Ishikawa (cell line): Measurements from ENCODE around the gene STX19.

Experiments
- CEBPB ChIP-seq: IDR thresholded peaks from 2 replicates; pipeline ENCODE4 v1.6.1; 2012
- CREB1 ChIP-seq: IDR thresholded peaks from 2 replicates; pipeline ENCODE4 v1.6.1; 2012; ENCODE audit warnings: low read depth
- EGR1 ChIP-seq: IDR thresholded peaks from 2 replicates; pipeline ENCODE4 v1.6.1; 2012
- EP300 ChIP-seq: IDR thresholded peaks from 2 replicates; pipeline ENCODE4 v1.6.1; 2012; ENCODE audit warnings: borderline replicate concordance
- FOXM1 ChIP-seq: IDR thresholded peaks from 2 replicates; pipeline ENCODE4 v1.6.1; 2012; ENCODE audit warnings: low read depth, borderline replicate concordance
- NFIC ChIP-seq: IDR thresholded peaks from 2 replicates; pipeline ENCODE4 v1.6.1; 2012
- RAD21 ChIP-seq: IDR thresholded peaks from 2 replicates; pipeline ENCODE4 v1.6.1; 2012; ENCODE audit warnings: low read depth
- TAF1 ChIP-seq: IDR thresholded peaks from 2 replicates; pipeline ENCODE4 v1.6.1; 2012; ENCODE audit warnings: low read depth, mild to moderate bottlenecking
- TCF12 ChIP-seq: IDR thresholded peaks from 2 replicates; pipeline ENCODE4 v1.6.1; 2012; ENCODE audit warnings: low read depth
- TEAD4 ChIP-seq: IDR thresholded peaks from 2 replicates; pipeline ENCODE4 v1.6.1; 2012
- YY1 ChIP-seq: IDR thresholded peaks from 2 replicates; pipeline ENCODE4 v1.6.1; 2012; ENCODE audit warnings: low read depth
- ZBTB7A ChIP-seq: IDR thresholded peaks from 2 replicates; pipeline ENCODE4 v1.6.1; 2012; ENCODE audit warnings: low read depth
- TF ChIP-seq, protein P1 (sequence below): IDR thresholded peaks from 2 replicates; pipeline ENCODE4 v1.6.1; 2012
- TF ChIP-seq, protein P2 (sequence below): IDR thresholded peaks from 2 replicates; pipeline ENCODE4 v1.6.1; 2012; ENCODE audit warnings: low read depth, mild to moderate bottlenecking
- TF ChIP-seq, protein P3 (sequence below): IDR thresholded peaks from 2 replicates; pipeline ENCODE4 v1.6.1; 2012

STX19 gene

DNA sequence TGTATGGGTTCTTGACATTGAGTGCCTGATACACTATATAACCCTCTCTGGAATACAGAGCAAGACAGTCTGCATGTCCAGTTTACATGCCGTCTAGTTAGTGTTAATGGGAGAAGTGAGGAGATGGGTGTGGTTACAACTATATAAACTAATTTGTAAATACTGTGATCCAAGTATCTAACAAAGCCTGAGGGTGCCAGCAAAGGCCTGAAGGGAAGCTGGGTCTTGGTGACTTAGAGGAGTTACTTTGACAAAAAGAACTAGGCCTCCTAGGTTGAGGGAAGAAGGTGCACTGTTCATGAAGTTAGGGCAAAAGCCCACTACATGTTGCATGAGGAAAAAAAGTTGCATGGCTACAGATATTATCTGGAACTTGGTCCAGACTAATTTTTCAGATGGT lies 36.7 kb upstream of the STX19 start:
- TF ChIP-seq EP300 (no peak), TCF12 (no peak), CEBPB (no peak), YY1 (no peak), NFIC (no peak), FOXM1 (no peak), EGR1 (no peak), TEAD4 (no peak), ZBTB7A (no peak), CREB1 (no peak), TAF1 (no peak), RAD21 (no peak)
- TF ChIP-seq, protein P1, sequence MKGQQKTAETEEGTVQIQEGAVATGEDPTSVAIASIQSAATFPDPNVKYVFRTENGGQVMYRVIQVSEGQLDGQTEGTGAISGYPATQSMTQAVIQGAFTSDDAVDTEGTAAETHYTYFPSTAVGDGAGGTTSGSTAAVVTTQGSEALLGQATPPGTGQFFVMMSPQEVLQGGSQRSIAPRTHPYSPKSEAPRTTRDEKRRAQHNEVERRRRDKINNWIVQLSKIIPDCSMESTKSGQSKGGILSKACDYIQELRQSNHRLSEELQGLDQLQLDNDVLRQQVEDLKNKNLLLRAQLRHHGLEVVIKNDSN, result no peak
- TF ChIP-seq, protein P2, sequence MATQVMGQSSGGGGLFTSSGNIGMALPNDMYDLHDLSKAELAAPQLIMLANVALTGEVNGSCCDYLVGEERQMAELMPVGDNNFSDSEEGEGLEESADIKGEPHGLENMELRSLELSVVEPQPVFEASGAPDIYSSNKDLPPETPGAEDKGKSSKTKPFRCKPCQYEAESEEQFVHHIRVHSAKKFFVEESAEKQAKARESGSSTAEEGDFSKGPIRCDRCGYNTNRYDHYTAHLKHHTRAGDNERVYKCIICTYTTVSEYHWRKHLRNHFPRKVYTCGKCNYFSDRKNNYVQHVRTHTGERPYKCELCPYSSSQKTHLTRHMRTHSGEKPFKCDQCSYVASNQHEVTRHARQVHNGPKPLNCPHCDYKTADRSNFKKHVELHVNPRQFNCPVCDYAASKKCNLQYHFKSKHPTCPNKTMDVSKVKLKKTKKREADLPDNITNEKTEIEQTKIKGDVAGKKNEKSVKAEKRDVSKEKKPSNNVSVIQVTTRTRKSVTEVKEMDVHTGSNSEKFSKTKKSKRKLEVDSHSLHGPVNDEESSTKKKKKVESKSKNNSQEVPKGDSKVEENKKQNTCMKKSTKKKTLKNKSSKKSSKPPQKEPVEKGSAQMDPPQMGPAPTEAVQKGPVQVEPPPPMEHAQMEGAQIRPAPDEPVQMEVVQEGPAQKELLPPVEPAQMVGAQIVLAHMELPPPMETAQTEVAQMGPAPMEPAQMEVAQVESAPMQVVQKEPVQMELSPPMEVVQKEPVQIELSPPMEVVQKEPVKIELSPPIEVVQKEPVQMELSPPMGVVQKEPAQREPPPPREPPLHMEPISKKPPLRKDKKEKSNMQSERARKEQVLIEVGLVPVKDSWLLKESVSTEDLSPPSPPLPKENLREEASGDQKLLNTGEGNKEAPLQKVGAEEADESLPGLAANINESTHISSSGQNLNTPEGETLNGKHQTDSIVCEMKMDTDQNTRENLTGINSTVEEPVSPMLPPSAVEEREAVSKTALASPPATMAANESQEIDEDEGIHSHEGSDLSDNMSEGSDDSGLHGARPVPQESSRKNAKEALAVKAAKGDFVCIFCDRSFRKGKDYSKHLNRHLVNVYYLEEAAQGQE, result no peak
- TF ChIP-seq, protein P3, sequence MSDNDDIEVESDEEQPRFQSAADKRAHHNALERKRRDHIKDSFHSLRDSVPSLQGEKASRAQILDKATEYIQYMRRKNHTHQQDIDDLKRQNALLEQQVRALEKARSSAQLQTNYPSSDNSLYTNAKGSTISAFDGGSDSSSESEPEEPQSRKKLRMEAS, result no peak

DNA sequence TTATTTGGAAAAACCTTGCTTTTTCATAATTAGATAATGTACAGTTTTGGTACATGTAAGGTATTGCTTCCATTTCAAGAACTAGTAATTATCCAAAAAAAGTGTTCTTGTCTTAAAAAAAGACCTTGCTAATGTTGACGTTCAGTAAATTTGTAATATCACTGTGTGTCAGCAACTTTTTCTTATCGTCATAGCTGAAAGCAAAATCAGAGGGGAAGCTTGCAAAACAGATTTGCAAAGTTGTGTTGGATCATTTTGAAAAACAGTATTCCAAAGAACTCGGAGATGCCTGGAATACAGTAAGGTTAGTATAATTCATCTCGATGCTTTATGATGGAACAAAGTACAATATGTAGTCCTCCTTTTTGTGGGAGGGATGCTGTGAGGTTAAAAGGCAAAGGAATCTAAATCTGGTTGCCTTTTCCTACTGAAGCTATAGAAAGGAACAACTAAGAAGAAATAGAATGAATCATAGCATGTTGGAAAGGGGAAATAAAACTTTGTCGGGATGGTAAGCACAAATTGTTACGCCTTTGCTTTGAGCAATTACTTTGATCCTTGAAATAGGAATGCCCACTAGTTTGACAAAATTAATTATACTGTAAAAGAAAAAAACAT lies 36.0 kb upstream of the STX19 start:
- TF ChIP-seq TCF12 (no peak), CREB1 (no peak), FOXM1 (no peak), ZBTB7A (no peak), NFIC (no peak)
- TF ChIP-seq, protein P1, result no peak

DNA sequence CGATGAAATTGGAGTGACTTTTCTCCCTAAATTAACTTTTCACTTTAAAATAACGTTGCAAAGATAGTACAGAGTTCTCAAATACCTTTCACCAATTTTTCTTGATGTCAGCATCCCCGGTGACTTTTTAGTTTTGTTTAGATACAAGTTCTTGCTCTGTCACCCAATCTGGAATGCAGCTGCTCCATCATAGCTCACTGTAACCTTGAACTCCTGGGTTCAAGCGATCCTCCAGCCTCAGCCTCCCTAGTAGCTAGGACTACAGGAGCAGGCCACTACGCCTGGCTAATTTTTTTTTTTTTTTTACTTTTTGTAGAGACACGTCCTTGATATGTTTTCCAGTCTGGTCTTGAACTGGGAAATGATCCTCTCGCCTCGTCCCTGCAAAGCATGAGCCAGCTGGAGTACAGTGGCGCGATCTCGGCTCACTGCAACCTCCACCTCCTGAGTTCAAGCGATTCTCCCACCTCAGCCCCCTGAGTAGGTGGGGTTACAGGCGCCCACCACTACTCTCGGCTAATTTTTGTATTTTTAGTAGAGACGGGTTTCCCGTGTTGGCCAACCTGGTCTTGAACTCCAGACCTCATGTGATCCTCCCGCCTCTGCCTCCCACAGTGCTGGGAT lies 35.2 kb upstream of the STX19 start:
- no peak for TF ChIP-seq TEAD4

DNA sequence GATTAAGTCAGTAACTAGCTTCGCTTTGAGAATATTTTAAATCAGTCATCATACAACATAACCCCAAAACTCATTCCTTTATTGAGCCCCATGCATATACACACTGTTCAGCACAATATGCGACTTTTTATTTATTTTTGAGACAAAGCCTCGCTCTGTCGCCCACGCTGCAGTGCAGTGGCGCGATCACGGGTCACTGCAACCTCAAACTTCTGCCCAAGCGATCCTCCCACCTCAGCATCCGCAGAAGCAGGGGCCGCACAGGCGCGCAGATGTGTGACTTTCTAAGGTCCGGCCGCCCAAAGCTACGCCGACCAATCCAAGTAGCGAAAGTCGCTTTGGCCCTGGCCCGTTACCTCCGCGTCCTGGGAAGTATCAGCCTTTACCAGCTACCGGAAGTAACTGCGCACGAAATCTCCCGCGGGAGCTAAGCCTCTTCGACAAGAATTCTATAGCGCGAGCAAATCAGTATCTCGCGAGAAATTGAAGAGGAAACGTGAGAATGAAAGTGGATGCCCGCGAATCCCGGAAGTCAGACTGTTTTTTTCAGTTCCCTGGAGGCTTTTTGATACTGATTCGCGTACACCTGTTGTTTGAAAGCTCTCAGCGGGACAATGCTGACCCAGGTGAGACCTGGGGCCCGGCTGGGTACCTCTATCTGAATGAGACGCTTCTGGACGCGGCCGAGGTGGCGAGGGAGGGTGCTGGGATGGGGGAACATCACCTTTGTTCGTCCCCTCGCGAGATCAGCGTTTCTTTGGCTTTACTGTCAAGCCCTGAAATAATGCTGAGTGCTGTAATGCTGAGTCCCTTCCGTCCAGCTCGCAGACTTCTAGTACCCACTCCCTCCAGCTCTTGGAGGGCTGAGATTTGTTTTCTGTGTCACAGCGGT lies 34.4 kb upstream of the STX19 start, which contains the start of the genes DHFR2 and NSUN3:
TSS of gene DHFR2 (minus strand) at position 404 of the 892 bp plus-strand sequence. CDS start 1,405 bp downstream, outside the sequence.
TSS of gene NSUN3 (plus strand) at position 549 of the 892 bp plus-strand sequence. CDS start at position 615, 66 bp downstream.
- TF ChIP-seq TAF1 (peak; percentile 41), EGR1 (peak; percentile 54), EP300 (no peak), CREB1 (peak; percentile 12; the same call in 1 of the 2 replicates), NFIC (no peak), TEAD4 (0 out of 2 replicates have a peak, but pooled peaks have one; percentile 3)
- TF ChIP-seq, protein P3, result peak; percentile 62; the same call in 1 of the 2 replicates

DNA sequence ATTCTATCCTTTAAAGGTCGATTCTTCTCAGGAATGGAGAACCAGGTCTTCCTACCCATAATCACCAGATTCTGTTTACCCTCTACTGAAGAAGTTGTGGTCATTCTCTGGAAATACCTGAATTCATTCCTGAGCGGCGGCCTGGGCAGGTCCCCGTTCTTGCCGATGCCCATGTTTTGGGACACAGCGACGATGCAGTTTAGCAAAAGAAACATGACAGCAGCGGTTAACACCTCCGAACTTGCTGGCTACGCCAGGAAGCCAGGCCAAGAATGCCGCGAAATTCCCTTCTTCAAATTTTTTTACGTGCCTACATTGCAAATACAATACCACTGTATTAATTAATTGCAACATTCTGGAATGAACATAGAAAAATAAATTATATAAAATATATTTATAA lies 32.9 kb upstream of the STX19 start:
- TF ChIP-seq EP300 (no peak), YY1 (no peak), CEBPB (no peak), FOXM1 (no peak), TCF12 (no peak), TEAD4 (no peak), RAD21 (no peak), NFIC (no peak), ZBTB7A (no peak), EGR1 (no peak), TAF1 (no peak), CREB1 (no peak)
- TF ChIP-seq, protein P1, result no peak
- TF ChIP-seq, protein P3, result no peak
- TF ChIP-seq, protein P2, result no peak
